NCI-H1694 treated with DMSO at 0.1 percent for 48 hours (cell line): ENCODE data around the gene ADAM19.
"Not testable (repeated sequence)": the region's sequence is repeated elsewhere in the genome, so short reads cannot be mapped to it uniquely, and the experiment has no call there.

Source experiments
- DNase-seq: peaks from one replicate; lab custom pipeline; 2025; lab: John Stamatoyannopoulos, UW

ADAM19 gene

DNA sequence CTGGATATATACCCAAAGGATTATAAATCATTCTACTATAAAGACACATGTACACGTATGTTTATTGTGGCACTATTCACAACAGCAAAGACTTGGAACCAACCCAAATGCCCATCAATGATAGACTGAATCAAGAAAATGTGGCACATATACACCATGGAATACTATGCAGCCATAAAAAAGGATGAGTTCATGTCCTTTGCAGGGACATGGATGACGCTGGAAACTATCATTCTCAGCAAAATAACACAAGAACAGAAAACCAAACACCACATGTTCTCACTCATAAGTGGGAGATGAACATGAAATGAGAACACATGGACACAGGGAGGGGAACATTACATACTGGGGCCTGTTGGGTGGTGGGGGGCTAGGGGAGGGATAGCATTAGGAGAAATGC lies 92.9 kb downstream of the ADAM19 start:
- not testable (repeated sequence) for DNase-seq

DNA sequence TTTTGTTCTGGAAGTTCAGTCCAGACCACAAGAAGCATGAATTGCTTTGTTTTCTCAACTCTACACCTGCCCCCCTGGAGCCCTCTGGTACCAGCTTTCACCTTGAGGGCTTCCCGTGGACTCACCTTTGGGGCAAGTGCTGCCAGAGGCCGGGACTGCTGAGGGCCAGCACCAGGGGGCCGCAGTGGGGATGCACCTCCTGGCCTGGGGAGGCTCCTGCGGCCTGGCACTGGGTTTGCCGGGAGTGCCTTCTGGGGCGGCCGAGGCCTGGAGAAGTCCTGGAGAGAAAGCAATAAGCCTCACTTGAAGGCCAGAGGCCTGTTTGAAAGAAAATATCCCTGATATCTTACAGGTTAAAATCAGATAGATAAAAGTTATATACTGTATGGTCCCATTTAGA lies 93.9 kb downstream of the ADAM19 start:
- DNase-seq = no peak

DNA sequence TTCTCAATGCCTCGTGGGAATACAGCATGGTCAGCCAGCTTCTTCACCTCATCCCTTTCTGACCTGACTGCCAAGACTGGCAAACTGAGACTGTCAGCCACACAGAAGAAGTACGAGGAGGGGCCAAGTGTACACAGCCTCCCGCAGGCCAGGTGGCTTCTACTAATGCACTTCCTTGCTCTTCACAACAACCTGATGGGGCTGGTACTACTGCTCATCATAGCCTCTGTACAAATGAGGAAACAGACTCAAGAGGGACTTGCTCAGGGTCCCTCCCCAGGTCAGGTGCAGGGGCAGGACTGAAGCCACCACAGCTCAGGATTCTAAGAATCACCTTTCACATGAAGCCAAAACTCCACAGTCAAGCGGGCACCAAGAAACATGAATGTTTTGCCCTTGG lies 94.3 kb downstream of the ADAM19 start:
- no peak for DNase-seq

DNA sequence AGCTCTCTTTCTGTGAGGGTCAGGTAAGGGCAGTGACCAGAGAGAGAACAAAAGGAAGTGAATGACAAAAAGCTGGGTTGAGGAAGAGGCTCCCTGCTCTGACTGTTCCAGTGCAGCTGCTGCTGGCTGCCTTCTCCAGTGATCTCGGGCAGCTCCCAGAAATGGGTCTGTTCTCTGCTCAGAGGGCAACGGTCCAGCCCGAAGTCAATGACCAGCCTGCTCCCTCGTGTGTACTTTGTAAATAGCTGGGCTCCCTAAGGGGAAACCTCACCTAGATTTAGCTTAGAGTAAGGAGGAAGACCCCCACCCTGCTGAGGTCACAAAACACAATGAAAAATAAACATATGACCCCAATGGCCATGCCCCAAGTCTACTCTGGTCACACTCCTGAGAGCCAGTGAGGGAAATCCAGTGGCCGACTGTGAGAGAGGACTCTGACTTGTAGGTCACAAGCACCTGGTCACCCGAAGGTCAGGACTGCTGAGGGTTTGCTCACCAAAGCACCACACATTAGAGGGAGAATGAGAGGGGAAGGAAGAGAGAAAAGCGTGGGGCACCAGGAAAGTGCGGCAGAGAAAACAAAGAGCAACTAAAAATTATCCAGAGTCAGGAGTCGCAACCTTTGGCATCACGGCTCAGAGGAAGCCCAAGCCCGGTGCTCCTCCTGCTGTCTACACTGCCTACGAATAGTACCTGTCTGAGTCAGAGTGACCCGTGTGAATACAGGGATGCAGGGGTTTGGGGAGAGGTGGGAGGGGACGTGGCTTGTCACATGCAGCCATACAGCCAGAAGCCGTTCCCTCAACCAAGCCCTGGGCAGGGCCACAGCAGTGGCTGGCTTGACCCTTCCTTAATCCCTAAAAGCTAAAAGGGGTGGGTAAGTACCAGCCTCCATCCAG lies 95.7 kb downstream of the ADAM19 start:
- no peak for DNase-seq

DNA sequence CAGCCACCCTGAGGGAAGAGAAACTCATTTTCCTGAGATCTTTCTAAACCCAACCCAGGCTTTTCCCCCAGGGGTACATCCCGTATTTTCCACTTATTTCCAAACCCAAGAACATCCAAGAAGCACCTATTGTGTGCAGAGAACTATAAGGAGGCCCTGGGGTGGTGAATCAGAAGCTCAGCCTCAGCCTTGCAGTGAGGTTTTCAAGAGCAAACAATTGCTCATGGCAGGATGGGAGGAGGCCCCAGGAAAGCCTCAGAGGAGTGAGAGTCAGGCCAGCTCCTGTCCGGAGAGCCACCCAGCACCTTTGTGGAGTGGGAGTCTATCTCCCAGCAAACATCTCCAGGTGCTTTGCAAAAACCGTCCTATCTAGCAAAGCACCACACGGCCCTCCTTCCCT lies 96.4 kb downstream of the ADAM19 start:
- DNase-seq = no peak

DNA sequence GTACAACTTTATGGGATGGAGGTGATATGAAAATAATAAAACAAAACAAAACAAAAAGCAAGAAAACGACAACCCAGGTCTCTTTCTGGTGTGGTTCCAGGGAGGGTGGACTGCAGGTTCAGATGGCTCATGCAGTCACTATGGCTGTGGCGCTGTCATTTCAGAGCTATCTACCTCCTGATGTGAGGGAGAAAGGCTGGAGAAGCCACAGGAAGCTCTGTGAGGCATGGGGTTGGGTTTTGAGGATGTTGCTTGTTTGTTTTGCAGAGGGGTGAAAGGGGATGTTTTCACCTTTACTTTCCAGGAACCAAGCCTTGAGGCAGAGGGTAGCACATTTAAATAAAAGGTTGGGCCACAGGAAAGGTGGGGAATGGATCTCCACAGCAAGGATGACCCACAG lies 96.8 kb downstream of the ADAM19 start:
- DNase-seq = no peak

DNA sequence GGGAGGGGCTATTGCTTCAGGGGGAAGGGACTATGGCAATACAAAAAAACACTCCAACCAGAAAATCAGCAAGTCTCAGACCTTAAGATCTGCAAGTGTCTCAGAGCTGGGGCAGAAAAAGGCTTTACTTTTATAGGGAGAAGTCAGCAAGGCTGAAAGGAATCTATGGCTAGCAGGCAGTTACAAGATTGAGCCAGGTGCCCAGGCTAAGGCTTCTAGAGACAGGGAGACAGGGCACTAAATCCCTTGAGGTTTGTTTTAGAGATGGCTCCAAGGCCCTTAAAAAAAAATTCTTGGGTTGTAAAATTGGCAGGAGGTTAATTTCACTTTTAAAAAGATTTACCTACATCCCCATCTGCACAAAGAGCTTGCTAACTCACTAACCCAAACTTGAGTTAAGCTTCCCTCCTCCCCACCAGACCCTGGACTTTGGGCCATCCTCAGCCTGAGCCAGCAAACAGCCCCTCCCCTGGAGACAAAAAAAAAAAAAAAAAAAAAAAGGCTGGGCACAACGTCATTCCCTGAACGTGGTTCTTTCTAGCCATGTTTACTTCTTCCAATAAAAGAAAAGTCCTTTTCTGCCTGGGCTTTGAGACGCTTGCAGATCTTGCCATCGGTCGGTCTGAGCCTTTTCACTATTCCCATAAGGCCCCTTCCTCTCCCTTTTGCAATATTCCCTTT lies 97.6 kb downstream of the ADAM19 start:
- no peak for DNase-seq

DNA sequence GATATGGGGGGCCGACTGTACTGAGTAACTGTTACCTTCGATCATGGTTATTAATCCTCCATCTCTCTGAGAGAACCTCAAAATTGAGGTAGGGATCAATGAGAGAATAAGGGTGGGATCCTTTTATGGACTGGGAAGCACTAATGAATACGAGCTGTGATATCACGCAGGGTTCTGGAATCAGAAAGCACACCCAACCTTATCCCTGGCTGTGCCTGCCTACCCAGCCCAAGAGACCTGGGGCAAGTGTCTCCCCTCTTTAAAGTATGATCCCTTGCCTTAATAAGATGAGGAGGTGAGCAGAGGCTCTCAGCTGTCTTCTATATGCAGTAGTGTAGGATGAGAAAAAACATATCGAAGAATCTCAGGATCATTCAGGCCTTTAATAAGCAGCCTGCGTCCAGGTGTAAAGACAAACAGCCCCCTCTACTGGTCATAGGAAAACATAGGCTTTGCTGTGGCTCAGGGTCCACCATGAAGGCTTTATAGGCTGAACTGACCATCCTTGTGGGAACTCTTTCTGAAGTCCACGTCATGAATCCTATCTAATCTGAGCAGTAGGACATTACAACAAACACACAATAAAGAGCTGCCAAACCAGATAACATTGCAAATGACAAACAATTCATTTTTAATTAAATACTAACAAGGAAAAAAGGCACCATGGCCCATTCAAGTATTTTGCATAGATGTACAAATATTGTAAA lies 98.7 kb downstream of the ADAM19 start:
- DNase-seq = peak; percentile 60

DNA sequence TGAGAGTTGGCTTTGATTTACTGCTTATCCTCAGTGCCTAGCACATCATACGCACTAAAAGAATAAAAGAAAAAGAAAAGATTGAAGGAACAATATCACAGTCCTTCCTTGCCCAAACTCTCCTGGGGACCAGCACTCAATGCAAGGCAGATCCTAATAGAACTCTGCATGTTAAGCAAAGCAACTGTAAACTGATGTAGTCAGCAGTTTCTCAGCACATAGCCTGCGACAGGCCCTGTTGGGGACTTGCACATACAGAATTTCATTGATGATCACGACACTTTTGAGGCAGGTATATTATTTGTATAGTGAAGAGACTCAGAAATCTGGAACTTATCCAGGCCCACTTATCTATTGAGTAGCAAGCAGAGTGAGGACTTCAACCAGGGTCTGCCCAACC lies 100.1 kb downstream of the ADAM19 start:
- no peak for DNase-seq

DNA sequence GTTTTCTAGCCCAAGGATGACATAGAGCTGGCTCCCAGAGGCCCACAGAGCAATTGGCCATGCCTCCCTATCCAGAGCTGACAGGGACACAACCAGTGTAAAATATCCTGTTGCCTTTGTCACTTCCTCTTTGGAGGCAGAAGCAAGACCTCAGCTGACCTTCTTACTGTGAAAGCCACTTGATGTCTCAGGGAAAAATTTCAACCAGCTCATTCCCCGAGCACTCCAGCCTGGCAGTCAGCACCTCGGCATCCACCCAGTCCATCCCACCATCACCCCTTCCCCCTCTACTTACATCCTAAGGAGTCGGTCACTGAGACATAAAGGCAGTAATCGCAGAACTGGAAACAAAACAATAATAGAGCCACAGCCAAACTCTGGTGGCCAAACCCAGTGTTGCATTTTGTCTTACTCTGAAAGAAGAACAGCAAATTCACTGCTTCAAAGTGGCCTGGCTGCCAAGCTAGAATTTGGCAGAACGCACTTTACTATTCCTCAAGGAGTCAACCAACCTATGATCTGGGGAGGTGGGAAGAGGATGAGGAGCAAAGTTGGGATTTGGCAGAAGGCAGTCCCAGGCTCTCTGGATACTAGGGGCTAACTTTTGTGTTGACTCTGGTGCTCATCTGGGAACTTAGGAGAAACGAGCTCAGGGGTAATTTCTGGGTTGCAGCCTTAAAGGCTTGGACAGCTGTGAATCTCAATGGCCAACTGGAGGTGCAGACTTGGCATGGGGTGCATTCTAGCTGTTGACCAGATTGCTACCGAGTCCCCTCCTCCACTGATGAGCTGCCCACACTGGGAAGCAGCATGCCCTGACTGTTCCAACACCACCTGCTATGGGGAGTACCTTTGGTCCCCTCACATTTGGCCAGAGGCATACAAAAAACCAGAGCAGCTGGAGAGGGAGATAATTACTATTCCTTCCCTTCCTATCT lies 101.9 kb downstream of the ADAM19 start:
- DNase-seq = no peak

DNA sequence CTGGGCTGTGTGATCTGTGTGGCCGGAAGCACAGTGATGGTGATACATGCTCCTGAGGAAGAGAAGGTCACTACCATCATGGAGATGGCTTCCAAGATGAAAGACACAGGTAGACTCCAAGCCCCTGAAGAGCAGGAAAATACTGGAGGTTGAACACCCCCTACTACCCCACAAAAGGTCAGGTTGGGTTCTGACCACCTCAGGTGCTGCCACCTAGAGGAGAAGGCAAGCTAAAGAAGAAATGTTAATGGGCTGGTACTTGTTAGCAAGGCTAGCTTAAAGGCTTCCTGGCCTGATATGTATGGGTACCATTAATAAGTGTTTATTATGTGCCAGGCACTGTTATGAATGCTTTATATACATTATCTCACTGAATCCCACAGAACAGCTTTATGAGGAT lies 103.9 kb downstream of the ADAM19 start:
- peak; percentile 15 for DNase-seq

DNA sequence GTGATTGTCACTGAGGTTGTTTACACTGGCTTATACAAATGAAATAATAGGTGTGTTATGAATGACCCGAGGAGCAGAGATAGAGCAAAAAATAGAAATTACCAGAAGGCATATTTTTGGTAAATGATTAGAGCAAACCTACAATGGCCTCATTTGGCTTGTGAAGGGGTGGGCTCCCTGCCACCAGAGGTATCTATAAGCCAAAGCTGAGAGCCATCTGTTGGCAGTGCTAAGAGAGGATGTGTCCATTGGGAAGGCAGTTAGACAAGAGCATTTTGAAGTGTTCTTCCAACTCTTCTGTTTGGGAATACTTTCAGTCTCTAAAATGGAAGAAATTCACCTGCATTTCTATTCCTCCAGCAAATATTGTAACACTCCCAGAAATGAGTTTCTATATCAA lies 104.9 kb downstream of the ADAM19 start:
- peak; percentile 7 for DNase-seq

DNA sequence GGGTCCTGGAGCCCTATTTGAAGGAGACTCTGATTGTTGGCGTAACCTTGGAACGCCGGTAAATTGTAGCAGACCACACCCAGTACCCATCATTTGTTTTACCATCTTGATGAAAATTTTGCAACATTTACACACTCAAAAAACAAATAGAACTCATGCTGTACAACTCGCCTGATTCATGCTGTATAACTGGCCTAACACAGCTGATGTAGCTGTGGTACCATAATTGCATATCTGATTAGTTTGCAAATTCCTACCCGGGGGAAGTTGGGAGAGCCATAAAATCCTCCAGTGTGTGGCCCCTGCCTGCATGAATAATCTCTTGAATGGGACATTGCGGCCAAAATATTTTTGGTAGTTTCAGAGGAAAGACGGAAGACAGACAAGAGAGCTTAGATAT lies 105.9 kb downstream of the ADAM19 start:
- DNase-seq = no peak

DNA sequence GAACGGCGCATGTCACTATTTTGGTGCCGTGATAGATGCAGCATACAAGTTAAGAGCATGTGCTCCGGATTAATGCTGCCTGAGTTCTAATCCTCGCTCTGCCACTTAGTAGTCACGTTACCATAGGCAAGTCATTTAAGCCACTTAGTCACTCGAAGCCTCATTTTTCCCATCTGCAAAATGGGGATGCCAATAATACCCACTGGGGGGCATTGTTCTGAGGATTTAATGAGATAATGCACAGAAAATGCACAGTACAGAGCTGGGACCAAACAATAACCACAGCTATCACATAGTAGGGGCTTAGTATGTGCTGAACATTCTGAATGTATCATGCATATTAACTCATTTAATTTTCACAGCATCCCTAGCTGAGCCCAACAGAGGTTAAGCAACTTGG lies 106.5 kb downstream of the ADAM19 start:
- DNase-seq = no peak

DNA sequence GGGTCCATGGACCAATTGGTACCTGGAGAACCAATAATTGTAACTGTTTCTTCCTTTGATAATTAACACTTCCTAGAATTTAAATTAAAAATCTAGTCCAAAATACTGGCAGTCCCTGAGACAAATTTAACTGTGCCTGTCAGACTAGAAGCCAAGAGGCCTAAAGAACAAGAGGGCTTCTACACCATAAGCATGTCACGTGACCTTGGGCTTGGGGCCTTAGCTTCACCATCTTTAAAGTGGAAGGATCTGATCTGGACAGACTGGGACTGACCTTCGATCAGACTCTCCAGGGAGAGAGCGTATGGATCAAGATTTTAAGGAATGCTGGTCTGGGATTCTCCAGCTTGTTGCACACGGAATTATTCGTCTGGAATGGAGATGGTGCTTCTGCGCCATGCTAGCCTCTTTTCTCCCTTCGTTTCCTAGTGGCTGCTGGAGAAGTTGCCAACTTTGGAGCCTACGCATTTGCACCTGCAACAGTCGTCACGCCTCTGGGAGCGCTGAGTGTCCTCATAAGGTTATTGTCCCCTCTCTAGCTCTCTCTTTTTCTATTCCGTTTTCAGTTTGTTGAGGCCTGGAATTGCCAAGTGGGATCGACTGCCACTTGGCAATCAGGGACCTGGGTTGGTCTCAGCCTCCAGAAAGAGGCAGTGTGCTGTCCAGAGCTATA lies 107.1 kb downstream of the ADAM19 start:
- no peak for DNase-seq

DNA sequence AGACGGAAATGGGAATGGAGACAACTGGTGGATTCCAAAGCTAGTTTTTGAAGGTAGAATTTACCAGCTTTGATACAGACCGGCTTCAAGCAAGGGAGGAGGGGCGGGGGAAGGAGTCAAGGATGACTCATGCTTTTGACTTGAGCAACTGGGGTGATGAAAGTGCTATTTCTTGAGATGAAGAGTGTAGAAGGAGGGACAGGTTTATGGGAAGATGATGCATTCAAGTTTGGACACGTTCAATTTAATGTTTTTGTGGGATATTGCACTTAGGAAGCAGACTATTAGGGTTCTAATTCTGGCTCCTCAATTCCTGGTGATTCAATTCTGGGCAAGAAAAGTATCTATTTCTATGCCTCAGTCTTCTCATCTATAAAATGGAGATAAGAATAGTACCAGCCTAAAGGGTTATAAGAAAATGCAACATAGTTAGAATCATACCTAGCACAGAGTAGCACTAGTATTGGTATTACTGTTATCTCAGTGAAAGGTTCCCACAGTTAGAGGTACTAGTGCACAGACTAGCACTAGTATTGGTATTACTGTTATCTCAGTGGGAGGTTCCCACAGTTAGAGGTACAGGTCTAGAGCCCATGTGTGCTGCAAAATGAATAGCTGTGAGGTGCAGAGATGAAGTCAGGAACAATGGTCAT lies 110.9 kb downstream of the ADAM19 start:
- DNase-seq = no peak

DNA sequence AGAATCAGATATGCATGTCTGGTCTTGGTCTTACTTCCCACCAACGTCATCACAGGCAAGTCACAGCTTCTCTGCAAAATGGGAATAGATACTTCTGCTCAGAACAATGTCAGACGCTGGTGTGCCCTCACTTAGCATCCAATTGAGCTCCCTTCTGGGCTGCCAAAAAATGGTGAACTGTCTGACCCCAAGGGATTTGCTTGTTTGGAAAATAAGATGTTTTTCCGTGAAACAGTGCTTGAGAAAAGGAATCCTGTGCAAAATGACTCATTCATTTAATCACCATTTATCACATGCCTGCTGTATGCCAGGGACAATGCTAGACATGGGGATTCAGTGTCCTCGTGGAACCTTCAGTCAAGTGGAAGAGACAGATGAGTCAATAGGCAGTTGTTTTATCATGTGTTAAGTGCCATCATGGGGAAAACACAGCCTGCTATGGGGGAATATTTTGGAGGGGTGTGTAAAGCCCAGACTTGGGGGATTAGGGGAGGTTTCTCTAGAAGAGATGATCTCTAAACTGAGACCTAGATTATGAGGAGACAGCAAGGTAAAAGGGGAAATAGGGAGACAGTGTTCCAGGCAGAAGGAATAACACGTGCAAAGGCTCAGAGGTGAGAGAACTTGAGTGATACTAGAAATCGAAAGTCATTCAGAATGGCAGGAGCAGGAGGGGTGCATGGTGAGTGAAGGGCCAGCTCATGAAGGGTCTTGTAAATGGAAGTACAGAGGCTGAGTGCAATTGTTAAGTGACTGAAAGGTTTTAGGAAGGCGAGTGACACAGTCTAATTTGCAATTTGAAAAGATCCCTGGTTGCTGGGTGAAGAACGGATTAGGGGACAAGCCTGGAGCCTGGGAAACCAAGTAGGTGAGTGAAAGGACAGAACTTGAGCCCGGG lies 111.7 kb downstream of the ADAM19 start:
- no peak for DNase-seq

DNA sequence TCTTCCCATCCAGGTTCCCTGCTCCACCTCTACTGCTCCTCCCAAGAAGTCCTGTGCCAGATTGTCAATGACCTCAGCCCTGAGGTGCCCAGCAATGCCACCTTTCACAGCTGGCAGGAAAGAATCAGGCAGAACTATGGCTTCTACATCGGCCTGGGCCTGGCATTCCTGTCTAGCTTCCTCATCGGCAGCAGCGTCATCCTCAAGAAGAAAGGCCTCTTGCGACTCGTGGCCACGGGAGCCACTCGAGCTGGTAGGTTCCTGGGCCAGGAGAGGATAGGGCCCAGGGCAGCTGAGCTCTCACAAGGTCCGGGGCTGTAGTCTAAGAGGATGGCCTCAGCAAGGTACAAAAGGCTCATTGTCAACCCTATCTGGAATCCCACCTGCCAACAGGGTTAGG lies 112.5 kb downstream of the ADAM19 start:
- no peak for DNase-seq

DNA sequence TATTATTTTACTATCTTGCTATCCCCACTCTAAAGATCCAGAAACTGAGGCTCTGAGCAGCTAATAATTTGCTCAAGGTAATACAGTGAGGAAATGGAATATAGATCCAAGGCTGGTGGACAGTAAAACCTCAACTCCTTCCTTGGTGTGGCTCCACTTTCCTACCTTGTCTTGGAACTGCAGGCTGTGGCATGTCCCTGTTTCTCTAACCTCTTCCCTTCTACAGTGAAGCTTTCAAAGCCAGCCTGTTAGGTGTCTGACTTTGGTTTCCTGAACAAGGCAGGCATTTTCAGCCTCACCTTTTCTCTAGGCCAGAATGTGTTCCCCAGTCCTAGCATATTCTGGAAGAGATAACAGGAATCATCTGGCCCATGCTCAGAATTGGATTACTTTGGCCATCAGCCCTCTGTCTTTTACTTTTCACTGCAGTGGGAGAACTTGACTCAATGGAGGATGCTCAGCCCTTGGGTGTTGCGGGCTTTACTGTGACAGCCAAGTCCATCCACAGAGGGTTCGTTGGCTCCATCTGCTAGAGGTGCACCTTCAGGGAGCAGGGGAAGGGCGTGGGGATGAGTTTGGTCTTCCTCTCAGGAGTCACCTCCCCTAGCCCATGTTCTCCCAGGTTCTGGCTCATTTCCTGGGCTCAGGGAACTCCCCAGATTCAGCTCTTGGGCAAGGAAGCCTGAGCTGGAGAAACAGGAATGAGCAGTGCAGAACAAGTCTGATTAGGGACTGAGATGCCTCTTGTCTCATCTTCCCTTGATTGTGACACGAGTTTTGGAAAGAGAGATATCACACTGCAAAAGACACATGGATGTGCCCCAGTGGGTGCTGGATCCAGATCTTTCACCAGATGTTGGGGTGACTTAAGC lies 114.4 kb downstream of the ADAM19 start:
- no peak for DNase-seq
